ENCODE results near the gene AKAP6. TPM values are rescaled to one million over a fixed set of nuclear protein-coding genes. Genes with fewer than 3 reads are reported as not detected.
A peak's percentile ranks its signal among the peaks of the same experiment; 100 is the strongest.

The AKAP6 gene
- total RNA-seq, 4 donors from 2014 or later = 1.1 to 16.0 (median 6.0) TPM

GRCh38 chr14:32403688-32404087 is 74.6 kb downstream of the AKAP6 start:
- intact Hi-C loops (cut with DNase I) = no loop called here
- H3K36me3 ChIP-seq = no peaks in the 10 kb centered on the region
- H3K9me3 ChIP-seq = no peaks in the 10 kb centered on the region
- DNase-seq = no peak
- WGBS, 2 donors = 71 to 82% methylated on average over 2 of the region's 2 CpGs
- TF ChIP-seq CTCF (IDR thresholded peaks at IDR 0.05) = no peak
- no peak for TF ChIP-seq POLR2A (IDR thresholded peaks at IDR 0.05)
- no peak overlapping the region for H3K27ac ChIP-seq
- H3K4me1 ChIP-seq = peaks cover 0 to 22% (median 0%) of the 10 kb centered on the region in 3 donors
- no peaks in the 10 kb centered on the region for H3K27me3 ChIP-seq
- no peak overlapping the region for H3K4me3 ChIP-seq

GRCh38 chr14:32404784-32405573 is 75.9 kb downstream of the AKAP6 start:
- Histone ChIP-seq H3K27me3 (no peaks in the 10 kb centered on the region), H3K4me1 (peaks cover 0 to 14% (median 0%) of the 10 kb centered on the region in 3 donors), H3K27ac (no peak overlapping the region), H3K36me3 (no peaks in the 10 kb centered on the region), H3K9me3 (no peaks in the 10 kb centered on the region), H3K4me3 (no peak overlapping the region)
- DNase-seq = no peak
- TF ChIP-seq POLR2A (IDR thresholded peaks at IDR 0.05) = no peak
- no peak for TF ChIP-seq CTCF (IDR thresholded peaks at IDR 0.05)
- intact Hi-C loops (cut with DNase I) = no loop called here

GRCh38 chr14:32405856-32406255 is 76.8 kb downstream of the AKAP6 start:
- H3K36me3 ChIP-seq = no peaks in the 10 kb centered on the region
- H3K9me3 ChIP-seq = no peaks in the 10 kb centered on the region
- no peak for DNase-seq
- H3K27ac ChIP-seq = no peak overlapping the region
- no peak overlapping the region for H3K4me3 ChIP-seq
- H3K27me3 ChIP-seq = no peaks in the 10 kb centered on the region
- peaks cover 0 to 14% (median 0%) of the 10 kb centered on the region in 3 donors for H3K4me1 ChIP-seq
- intact Hi-C loops (cut with DNase I) = no loop called here
- 71 to 77% methylated on average over 2 of the region's 2 CpGs for WGBS, 2 donors
- no peak for TF ChIP-seq POLR2A (IDR thresholded peaks at IDR 0.05)
- TF ChIP-seq CTCF (IDR thresholded peaks at IDR 0.05) = peak in 1 of 6 experiments; percentile 40

- DNase-seq = no peak
- Histone ChIP-seq H3K27me3 (no peaks in the 10 kb centered on the region), H3K27ac (no peak overlapping the region), H3K4me1 (peaks cover 0 to 4% (median 0%) of the 10 kb centered on the region in 3 donors), H3K4me3 (no peak overlapping the region), H3K9me3 (no peaks in the 10 kb centered on the region), H3K36me3 (no peaks in the 10 kb centered on the region)
- TF ChIP-seq CTCF (IDR thresholded peaks at IDR 0.05) (no peak), POLR2A (IDR thresholded peaks at IDR 0.05) (no peak)
- 50% methylated on average over 1 of the region's 1 CpG; no CpG with 5 or more reads in 1 of the 2 donors for WGBS, 2 donors
- intact Hi-C loops (cut with DNase I) = no loop called here
Observed at GRCh38 chr14:32407130-32407529, 78.0 kb downstream of the AKAP6 start.

GRCh38 chr14:32408018-32408417 is 78.9 kb downstream of the AKAP6 start:
- H3K27ac ChIP-seq = no peak overlapping the region
- H3K4me3 ChIP-seq = no peak overlapping the region
- H3K27me3 ChIP-seq = no peaks in the 10 kb centered on the region
- no peak for DNase-seq
- WGBS, 2 donors = 71 to 75% methylated on average over 3 of the region's 3 CpGs
- no peaks in the 10 kb centered on the region for H3K36me3 ChIP-seq
- no peaks in the 10 kb centered on the region for H3K9me3 ChIP-seq
- peaks cover 0 to 9% (median 0%) of the 10 kb centered on the region in 3 donors for H3K4me1 ChIP-seq
- no peak for TF ChIP-seq POLR2A (IDR thresholded peaks at IDR 0.05)
- no peak for TF ChIP-seq CTCF (IDR thresholded peaks at IDR 0.05)
- intact Hi-C loops (cut with DNase I) = no loop called here
